NCI-H2081 treated with DMSO at 0.1 percent for 48 hours (cell line): ENCODE data around the gene RBM19.

Experiments
- DNase-seq: peaks from one replicate; lab custom pipeline; 2025; lab: John Stamatoyannopoulos, UW

RBM19 gene

DNA sequence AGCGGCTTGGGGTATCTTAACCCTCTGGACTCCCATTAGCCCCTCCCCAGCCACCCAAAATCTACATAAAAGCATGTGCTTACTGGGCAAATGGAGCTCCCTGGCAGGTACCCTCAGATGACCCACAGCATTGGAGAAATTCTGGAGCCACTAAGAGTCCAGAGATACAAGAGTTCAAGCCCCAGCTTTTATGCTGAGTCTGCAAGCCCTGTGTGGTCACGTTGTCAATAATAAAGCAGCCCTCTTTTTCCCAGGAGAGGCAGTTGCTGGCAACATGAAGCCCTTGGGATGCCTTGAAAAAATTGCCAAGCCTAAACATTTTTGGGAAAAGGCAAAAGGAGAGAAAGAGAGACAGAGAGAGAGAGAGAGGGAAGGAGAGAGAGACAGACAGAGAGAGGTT is 83.4 kb downstream of the RBM19 start:
- DNase-seq = no peak

- no peak for DNase-seq
These were observed 84.8 kb downstream of the RBM19 start for GRCh38 chr12:113880988-113881962.

DNA sequence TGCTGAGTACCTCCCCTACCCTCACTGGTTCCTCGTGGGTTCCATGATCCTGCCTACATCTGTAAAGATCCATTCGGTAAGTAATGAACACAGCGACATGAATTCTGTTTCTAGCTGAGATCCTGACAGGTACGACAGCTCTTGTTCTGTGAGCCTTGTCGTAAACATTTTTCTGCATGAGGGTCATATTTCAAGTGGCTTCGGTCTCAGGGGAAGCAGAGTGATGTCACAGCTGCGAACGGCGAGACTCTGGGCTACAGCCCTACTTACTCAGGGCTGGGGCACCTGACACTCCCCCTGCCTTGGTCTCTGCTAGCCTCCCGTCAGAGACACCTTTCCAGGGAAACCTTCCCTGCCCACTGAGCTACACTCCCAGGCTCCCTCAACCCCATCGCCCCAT is 85.8 kb downstream of the RBM19 start:
- DNase-seq = no peak

DNA sequence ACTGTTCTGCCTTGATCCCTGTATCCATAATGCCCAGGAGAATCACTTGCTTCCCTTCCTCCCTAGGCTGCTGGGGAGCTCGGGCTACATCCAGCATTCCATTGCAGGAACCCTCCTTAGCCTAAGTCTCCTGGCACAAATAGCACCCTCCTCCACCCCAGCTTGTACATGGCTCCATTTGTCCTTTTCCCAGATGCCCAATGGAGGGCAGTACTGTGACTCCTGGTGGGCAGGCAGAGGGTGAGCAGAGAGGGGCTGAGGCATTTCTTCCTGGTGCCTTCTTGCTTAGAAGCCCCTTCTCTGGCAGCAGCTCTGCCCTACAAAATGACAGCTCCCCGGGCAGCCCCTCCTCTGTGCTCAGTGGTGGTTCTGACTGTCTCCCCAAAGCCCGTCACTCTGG is 86.5 kb downstream of the RBM19 start:
- DNase-seq = no peak

DNA sequence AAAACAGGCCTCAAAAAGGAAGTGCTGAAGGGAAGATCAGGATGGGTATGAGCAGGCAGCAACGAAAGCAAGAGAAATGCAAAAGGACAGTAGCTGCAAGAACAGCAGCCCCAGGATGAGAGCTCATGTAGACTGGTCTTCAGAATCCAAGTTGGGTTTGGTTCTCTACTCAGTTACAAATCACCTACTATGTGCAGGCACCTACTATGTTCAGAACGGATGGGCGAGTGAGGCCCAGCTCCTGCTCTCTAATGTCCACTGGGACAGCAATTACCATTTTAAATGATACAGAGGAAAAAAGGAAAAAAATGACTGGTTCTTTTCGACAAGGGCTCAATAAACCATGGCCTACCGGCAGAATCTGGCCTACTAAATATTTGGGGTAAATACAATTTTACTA is 88.5 kb downstream of the RBM19 start:
- no peak for DNase-seq

DNA sequence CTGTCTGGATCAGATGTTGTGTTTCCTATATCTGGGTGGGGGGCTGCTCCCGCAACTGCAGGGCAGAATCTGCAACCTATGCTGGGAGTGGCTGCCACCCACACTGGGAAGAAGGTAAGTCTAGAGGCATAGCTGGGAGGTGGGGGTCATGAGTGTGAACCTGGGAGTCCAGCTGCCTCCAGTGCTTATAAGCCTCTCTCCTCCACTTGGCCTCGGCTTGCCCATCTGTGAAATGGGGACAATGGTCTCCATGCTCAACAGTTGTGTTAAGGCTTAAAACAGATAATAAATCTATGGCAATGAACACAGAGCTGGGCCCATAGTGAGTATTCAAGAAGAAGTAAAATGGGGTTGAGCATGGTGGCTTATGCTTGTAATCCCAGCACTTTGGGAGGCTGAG is 90.0 kb downstream of the RBM19 start:
- DNase-seq = no peak

DNA sequence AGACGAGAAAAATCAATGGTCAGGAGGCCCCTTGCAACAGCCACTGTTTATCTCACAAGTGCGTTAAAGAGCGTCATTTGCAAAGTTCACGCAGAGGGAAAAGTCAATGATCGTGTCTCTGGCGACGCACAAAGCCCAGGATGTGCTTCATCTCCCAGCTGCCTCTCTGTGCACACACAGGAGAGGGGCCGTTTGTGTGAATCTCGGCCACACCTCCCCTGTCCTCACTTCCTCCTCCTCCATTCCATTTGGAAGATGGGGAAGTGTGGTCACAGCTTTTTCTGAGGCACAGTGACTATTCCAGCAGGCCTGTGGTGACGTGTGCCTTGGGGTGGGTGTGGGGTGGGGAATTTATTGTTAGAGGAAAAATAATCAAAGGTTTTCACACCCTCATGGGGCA is 90.4 kb downstream of the RBM19 start:
- no peak for DNase-seq

DNA sequence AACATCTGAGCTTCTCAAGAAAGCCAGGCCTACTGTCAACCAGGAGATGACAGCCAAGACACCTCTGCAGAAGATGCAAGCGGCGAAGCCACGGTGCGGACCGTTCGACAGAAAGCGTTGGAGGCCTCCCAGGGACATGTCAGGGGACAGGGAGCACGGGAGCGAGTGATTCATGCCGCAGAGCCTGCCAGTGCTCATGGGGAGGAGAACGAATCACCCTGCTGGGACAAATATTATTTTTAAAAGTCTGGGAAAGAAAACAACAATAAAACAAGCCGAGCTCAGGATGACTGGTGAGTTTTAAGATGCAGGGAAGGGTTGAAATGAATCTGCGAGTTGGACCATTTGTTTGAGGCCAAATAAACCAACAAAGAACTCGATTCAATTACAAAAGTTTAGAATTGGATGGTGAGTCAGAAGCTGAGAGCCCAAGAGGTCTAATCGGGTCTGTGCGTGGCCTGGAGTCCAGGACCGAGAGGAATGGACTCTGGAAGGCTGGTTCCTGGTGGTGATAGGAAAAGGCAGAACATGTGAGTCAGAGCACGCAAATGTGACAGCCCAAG is 91.0 kb downstream of the RBM19 start:
- no peak for DNase-seq

DNA sequence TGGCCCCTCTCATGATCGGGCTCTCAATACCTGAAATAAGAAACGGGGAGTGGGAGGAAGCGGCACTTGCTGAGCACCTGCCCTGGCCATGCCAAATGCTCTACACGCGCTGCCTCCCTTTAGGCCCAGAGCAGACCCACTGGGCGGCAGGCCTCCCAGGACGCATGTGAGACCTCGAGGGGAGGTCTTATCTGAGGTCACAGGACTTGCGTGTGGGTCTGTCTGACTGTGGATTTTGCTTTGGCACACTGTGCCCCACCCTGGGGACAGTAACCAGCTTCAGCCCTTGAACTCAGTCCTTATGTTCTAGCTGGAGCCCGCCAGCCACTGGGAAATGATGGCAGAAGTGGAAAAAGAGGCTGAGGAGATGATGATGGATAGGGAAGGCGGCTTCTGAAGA is 91.8 kb downstream of the RBM19 start:
- no peak for DNase-seq

DNA sequence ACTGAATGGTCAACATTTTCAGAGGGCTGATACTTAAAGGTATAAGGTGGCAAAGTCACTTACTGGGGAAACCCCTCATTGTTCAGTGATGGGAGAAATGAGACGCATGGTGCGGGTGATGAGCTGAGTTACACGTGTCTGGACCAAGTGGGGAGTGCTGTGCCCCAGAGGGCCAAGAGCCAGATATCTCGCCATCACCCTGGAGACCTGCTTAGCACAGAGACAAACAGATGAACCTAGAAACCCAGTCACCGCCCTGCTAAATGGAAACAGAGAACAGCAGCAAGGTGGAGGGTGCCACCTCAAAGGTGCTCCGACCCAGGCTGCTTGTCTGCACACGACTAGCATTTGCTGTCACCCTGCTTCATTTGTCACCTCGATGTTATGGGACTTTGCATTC is 92.4 kb downstream of the RBM19 start:
- DNase-seq = no peak

DNA sequence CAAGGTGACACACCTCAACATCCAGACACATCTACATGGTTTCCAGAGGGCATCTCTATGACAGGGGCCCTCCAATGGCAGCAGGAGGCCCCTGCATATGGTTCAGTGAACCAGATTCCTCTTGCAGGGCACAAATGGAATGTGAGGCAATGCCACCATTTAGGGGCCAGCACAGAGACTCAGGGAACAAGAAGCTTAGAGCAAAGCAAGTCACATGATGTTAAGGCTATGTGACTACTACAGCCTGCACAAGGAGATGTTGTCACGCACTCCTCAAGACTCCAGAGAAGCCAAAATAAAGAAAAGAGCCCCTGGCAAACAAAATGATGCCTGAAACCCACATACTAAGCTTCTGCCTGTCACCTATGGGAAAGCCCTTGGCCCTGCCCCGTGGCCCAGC is 95.2 kb downstream of the RBM19 start:
- no peak for DNase-seq

DNA sequence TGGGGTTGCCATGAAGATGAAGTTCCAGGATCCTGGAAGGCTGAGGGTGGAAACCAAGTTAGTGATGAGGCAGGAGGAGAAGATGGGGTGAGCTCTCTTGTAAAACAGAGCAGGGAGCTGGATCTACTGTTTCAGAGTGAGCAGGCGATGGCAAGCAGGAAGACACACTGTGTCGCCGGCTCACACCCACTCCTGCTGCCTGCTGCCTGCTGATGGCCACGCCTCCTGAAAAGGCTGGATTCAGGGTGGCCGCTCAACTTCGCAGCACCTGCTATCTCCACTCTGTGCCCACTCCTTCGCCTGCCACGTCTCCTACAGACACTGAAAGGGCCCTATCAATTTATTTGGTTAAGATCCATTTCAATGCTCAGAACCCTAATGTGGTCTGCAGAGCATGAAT is 96.1 kb downstream of the RBM19 start:
- DNase-seq = no peak

DNA sequence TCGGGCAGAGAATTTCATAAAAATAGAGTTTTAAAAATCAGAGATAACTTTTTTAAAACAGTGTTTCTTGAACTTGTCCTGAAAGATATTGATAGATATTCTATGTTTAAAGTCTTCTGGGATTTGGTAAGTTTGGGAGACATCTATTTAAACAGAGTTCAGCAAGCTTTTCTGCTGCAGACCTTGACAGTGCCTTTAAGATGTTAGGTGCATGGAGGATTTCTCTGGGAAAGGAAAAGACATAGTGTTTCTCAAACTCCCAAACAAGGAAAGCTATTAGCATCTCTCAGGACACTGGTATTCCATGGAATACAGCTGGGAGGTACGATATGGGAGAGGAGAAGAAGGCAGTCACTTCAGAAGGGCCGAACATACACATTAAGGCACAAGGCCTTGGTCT is 97.8 kb downstream of the RBM19 start:
- DNase-seq = no peak

DNA sequence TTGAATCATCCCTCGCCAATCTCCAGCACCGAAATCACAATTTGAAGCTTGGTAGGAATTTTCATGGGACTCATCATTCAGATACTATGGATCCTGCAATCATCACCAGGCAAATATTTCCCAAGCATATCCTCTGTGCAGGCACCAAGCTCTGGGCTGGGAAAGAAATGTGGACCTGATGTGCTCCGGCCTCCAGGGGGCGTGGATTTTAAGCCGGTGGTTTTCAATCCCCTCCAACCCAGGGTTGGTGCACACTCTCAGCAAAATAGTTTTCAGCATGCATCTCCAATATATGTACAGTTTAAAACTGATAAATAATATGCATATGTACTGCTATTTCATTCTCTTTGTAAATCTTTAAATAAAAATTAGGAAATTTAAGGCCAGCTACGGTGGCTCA is 98.9 kb downstream of the RBM19 start:
- no peak for DNase-seq

- no peak for DNase-seq
These were observed 99.6 kb downstream of the RBM19 start for GRCh38 chr12:113866496-113866895.

DNA sequence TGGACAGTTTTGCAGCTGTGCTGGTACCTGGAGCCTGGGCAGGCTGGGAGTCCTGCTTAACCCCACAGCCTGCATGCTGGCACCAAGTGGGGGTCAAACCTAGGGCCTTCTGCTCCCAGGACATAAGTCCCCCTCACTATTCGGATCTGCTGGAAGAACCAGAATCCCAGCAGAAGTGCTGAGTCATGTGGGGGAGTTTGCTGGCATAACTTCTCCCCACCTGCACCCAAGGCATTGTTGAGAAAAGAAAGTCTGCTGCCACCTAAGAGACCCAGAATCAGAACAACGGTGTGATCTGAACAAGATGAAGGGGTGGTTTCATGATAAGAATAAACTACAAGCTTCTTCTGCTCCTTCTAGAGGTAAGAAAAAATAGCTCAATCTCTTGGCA is 102.7 kb downstream of the RBM19 start:
- no peak for DNase-seq

DNA sequence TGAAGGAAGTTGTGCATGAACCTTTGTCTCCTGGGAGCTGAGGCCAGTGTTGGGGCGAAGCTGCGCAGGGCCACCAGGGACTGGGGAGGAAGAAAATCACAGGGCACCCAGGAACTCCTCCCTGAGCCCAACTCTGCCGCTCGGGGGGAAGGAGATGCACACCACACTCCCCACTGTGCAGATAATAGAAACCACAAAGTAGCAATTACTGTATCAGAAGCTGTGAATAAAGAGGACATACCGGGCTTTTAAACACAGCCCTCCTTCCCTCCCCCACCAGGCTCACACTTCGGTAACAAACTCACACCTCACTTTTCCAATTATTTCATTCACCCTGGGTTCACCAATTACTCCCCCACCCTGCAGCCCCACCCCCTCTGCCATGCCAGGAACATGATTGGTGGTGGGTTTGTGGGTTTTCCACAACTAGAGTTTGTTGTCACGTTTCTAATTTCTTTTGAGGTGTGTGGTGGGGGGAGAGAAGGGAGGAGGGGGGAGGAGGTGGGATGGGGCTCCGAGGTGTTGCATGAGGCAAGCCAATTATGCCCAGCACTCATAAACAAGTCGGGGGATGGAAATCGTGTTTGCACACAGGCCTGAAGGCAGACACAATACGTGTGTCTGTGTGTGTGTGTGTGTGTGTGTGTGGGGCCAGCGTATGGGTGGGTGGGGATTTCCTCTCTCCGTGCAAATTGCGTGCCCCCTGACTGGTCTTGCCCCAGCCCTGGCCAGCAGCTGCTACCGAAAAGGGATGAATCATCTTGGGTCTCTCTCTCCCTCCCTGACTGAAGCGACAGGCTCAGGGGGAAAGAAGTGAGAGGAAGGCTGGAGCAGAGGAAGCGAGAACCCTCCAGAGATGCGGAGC is 103.3 kb downstream of the RBM19 start:
- no peak for DNase-seq

GRCh38 chr12:113861708-113862312 is 104.3 kb downstream of the RBM19 start:
- DNase-seq = no peak

GRCh38 chr12:113860950-113861349 is 105.2 kb downstream of the RBM19 start:
- DNase-seq = no peak

GRCh38 chr12:113860059-113860820 is 105.9 kb downstream of the RBM19 start:
- DNase-seq = no peak

GRCh38 chr12:113858841-113859386 is 107.2 kb downstream of the RBM19 start:
- DNase-seq = no peak
